Measurements from ENCODE around the gene PNISR. TPM values are rescaled to one million over a fixed set of nuclear protein-coding genes. Genes with fewer than 3 reads are reported as not detected.
"Not testable (repeated sequence)": the region's sequence is repeated elsewhere in the genome, so short reads cannot be mapped to it uniquely, and the experiment has no call there.

Gene PNISR
- total and polyA plus RNA-seq, 2 donors (not counting 1 experiment from before 2014, with no cell fraction given), result 27.7 to 99.1 TPM

GRCh38 chr6:99471638-99472037, 46.5 kb upstream of the PNISR start:
- DNase-seq (ENCODE audit: low read depth in 2 of 2), result no peak
- no peak overlapping the region for H3K27ac ChIP-seq (ENCODE audit: insufficient read depth, low read length)

GRCh38 chr6:99467509-99468106, 42.5 kb upstream of the PNISR start:
- Histone ChIP-seq H3K4me1 (ENCODE audit: control insufficient read depth, extremely low read depth, insufficient read depth, low read length) (no peaks in the 10 kb centered on the region), H4K20me1 (ENCODE audit: control insufficient read depth, extremely low read depth, insufficient read depth, low read length) (no peaks in the 10 kb centered on the region), H3K4me2 (ENCODE audit: extremely low read depth, insufficient read depth, low read length) (no peak overlapping the region), H3K27ac (ENCODE audit: insufficient read depth, low read length) (no peak overlapping the region), H3K9me3 (ENCODE audit: control insufficient read depth, insufficient read depth, low read depth, low read length) (no peaks in the 10 kb centered on the region), H3K79me2 (ENCODE audit: control insufficient read depth, insufficient read depth, low read length) (no peaks in the 10 kb centered on the region), H3K9ac (ENCODE audit: insufficient read depth, low read length) (no peak overlapping the region), H3K4me3 (replicated peaks in 1 of 4; ENCODE audit: control extremely low read depth in 1 of 4, insufficient read depth in 1 of 4, low read depth in 3 of 4, low read length in 4 of 4) (no peak overlapping the region), H3K27me3 (ENCODE audit: control insufficient read depth, insufficient read depth, low read length) (no peaks in the 10 kb centered on the region), H2AFZ (ENCODE audit: low read length) (no peak overlapping the region), H3K36me3 (ENCODE audit: control insufficient read depth, insufficient read depth, low read length) (no peaks in the 10 kb centered on the region)
- peak; percentile 10 to 52 for DNase-seq (ENCODE audit: low read depth in 2 of 2)
- no peak for TF ChIP-seq EZH2 (IDR thresholded peaks at IDR 0.05; ENCODE audit: low read length, missing control alignments)
- TF ChIP-seq CTCF (conservative IDR thresholded peaks at IDR 0.05 in 1 of 2, IDR thresholded peaks at IDR 0.05 in 1 of 2; ENCODE audit: low read depth in 1 of 2, low read length in 2 of 2), result peak; percentile 64 to 67

More at GRCh38 chr6:99471638-99472037, 46.5 kb upstream of the PNISR start:
- Histone ChIP-seq H2AFZ (ENCODE audit: low read length) (no peak overlapping the region), H3K79me2 (ENCODE audit: control insufficient read depth, insufficient read depth, low read length) (no peaks in the 10 kb centered on the region), H3K4me1 (ENCODE audit: control insufficient read depth, extremely low read depth, insufficient read depth, low read length) (no peaks in the 10 kb centered on the region), H4K20me1 (ENCODE audit: control insufficient read depth, extremely low read depth, insufficient read depth, low read length) (no peaks in the 10 kb centered on the region), H3K9me3 (ENCODE audit: control insufficient read depth, insufficient read depth, low read depth, low read length) (no peaks in the 10 kb centered on the region), H3K9ac (ENCODE audit: insufficient read depth, low read length) (no peak overlapping the region), H3K4me2 (ENCODE audit: extremely low read depth, insufficient read depth, low read length) (no peak overlapping the region), H3K4me3 (replicated peaks in 1 of 4; ENCODE audit: control extremely low read depth in 1 of 4, insufficient read depth in 1 of 4, low read depth in 3 of 4, low read length in 4 of 4) (no peak overlapping the region), H3K27me3 (ENCODE audit: control insufficient read depth, insufficient read depth, low read length) (no peaks in the 10 kb centered on the region), H3K36me3 (ENCODE audit: control insufficient read depth, insufficient read depth, low read length) (no peaks in the 10 kb centered on the region)
- TF ChIP-seq EZH2 (IDR thresholded peaks at IDR 0.05; ENCODE audit: low read length, missing control alignments), result no peak
- no peak for TF ChIP-seq CTCF (conservative IDR thresholded peaks at IDR 0.05 in 1 of 2, IDR thresholded peaks at IDR 0.05 in 1 of 2; ENCODE audit: low read depth in 1 of 2, low read length in 2 of 2)

- H2AFZ ChIP-seq (ENCODE audit: low read length); H3K36me3 ChIP-seq (ENCODE audit: control insufficient read depth, insufficient read depth, low read length); H3K9me3 ChIP-seq (ENCODE audit: control insufficient read depth, insufficient read depth, low read depth, low read length); H3K9ac ChIP-seq (ENCODE audit: insufficient read depth, low read length); H3K4me1 ChIP-seq (ENCODE audit: control insufficient read depth, extremely low read depth, insufficient read depth, low read length); H3K4me3 ChIP-seq (replicated peaks in 1 of 4; ENCODE audit: control extremely low read depth in 1 of 4, insufficient read depth in 1 of 4, low read depth in 3 of 4, low read length in 4 of 4); H3K27ac ChIP-seq (ENCODE audit: insufficient read depth, low read length); H3K27me3 ChIP-seq (ENCODE audit: control insufficient read depth, insufficient read depth, low read length); H4K20me1 ChIP-seq (ENCODE audit: control insufficient read depth, extremely low read depth, insufficient read depth, low read length); H3K79me2 ChIP-seq (ENCODE audit: control insufficient read depth, insufficient read depth, low read length); H3K4me2 ChIP-seq (ENCODE audit: extremely low read depth, insufficient read depth, low read length); DNase-seq (ENCODE audit: low read depth in 2 of 2): not testable (repeated sequence)
Observed at GRCh38 chr6:99459133-99459532, 34.0 kb upstream of the PNISR start.
